Measurements from ENCODE around the gene GPR108.
A peak's percentile ranks its signal among the peaks of the same experiment; 100 is the strongest.
"Not testable (repeated sequence)": the region's sequence is repeated elsewhere in the genome, so short reads cannot be mapped to it uniquely, and the experiment has no call there.

The GPR108 gene

GRCh38 chr19:6737284-6737872 lies at the start of gene GPR108:
Gene GPR108 (minus strand): TSS chr19:6737580. CDS start chr19:6737576, 4 bp downstream.
- peak; percentile 95 to 100 (median 98) for DNase-seq

GRCh38 chr19:6779206-6779605 lies 41.8 kb upstream of the GPR108 start:
- DNase-seq, result no peak

GRCh38 chr19:6778386-6778785 lies 41.0 kb upstream of the GPR108 start:
- no peak for DNase-seq

- no peak for DNase-seq
These were observed 40.1 kb upstream of the GPR108 start for GRCh38 chr19:6777434-6777833.

GRCh38 chr19:6776999-6777398 lies 39.6 kb upstream of the GPR108 start:
- DNase-seq, result no peak

GRCh38 chr19:6776045-6776444 lies 38.7 kb upstream of the GPR108 start:
- not testable (repeated sequence) for DNase-seq

- no peak for DNase-seq
These were observed 37.7 kb upstream of the GPR108 start for GRCh38 chr19:6774821-6775707.

- DNase-seq, result peak; percentile 12 to 50 (median 33)
These were observed 36.0 kb upstream of the GPR108 start for GRCh38 chr19:6773323-6773931.

- DNase-seq, result no peak
These were observed 35.5 kb upstream of the GPR108 start for GRCh38 chr19:6772866-6773322.

- peak; percentile 69 to 84 (median 77) for DNase-seq
These were observed 34.9 kb upstream of the GPR108 start, which contains the start of gene VAV1 for GRCh38 chr19:6772028-6772865. Gene VAV1 (plus strand): TSS chr19:6772708. CDS start chr19:6772808, 100 bp downstream.

- DNase-seq, result not testable (repeated sequence)
These were observed 34.3 kb upstream of the GPR108 start for GRCh38 chr19:6771648-6772027.

GRCh38 chr19:6769006-6769619 lies 31.7 kb upstream of the GPR108 start:
- DNase-seq, result no peak

GRCh38 chr19:6768236-6768785 lies 30.9 kb upstream of the GPR108 start:
- peak in 2 of 6 experiments; percentile 26 to 47 for DNase-seq

GRCh38 chr19:6767357-6768235 lies 30.2 kb upstream of the GPR108 start, which contains the start of gene SH2D3A:
Gene SH2D3A (minus strand): TSS chr19:6767435. CDS start chr19:6763748, 3,687 bp downstream.
- DNase-seq, result peak; percentile 95 to 98 (median 96)

GRCh38 chr19:6767081-6767356 lies 29.6 kb upstream of the GPR108 start:
- peak in 3 of 6 experiments; percentile 71 to 90 (median 88) for DNase-seq

GRCh38 chr19:6766357-6767080 lies 29.1 kb upstream of the GPR108 start:
- no peak for DNase-seq

GRCh38 chr19:6765738-6766356 lies 28.5 kb upstream of the GPR108 start:
- DNase-seq, result peak in 5 of 6 experiments; percentile 7 to 41 (median 17)

- DNase-seq, result not testable (repeated sequence)
These were observed 24.9 kb upstream of the GPR108 start for GRCh38 chr19:6762253-6762797.

- peak in 1 of 6 experiments; percentile 12 for DNase-seq
These were observed 23.8 kb upstream of the GPR108 start for GRCh38 chr19:6761053-6761676.
